GM19455 (cell line): ENCODE measurements around the gene BSG.
"Not testable (repeated sequence)": the region's sequence is repeated elsewhere in the genome, so short reads cannot be mapped to it uniquely, and the experiment has no call there.

Experiments
- ATAC-seq: cut with Tn5 transposase; IDR thresholded peaks from one replicate; pipeline ENCODE4 v1.9.1; 2021; ENCODE audit not compliant: unreplicated experiment

BSG gene

DNA sequence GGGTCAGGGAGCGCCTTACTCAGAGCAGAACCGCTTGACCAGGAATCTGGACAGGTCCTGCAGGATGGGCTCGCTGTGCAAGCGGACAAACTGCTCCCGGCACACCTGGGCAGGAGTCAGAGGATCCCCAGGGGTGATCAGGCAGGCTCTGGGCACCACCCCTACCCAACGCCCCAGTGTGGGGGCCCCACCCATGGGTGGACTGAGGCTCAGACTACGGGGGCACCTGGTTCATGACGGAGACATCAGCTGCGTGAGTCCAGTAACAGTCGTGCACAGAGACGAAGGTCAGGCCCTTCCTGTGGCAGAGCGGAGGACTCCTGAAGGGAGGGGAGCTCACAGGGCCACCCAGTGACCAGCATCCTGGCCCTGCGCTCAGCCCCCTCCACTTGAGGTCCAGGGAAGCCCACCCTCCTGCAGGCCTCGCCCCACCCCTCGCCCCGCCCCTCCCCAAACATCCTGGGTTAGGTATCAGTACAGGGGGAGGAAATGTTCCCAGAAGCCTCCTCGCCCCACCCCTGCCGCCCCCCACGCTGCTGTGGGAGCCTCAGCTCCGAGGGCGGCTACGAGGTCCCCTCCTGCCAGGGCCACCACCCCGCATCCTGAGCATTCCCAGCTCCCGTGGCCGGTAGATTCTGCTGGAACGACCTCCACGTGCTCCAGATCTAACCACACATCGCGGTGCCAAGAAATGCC is 45.3 kb downstream of the BSG start:
- no peak for ATAC-seq

DNA sequence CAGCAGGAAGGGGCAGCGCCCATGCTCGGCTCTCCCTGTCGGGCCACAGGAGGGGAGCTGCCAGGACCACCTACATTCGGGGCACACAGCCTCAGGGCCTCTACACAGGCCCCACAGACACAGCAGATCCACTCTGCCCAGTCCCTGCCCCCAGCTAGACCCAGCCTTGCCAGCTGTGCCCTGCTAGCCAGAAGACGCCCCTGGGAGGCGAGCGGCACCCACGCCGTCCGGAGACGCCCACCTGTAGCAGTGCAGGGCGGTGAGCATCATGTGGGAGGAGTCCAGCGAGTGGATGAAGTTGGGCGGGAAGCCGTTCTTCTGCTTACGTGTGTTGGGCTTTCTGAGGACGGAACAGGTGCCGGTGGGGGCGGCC is 45.8 kb downstream of the BSG start:
- ATAC-seq, result no peak

- ATAC-seq, result no peak
These were observed 46.4 kb downstream of the BSG start for GRCh38 chr19:618674-619285.

- ATAC-seq, result no peak
These were observed 47.0 kb downstream of the BSG start for GRCh38 chr19:619286-620002.

DNA sequence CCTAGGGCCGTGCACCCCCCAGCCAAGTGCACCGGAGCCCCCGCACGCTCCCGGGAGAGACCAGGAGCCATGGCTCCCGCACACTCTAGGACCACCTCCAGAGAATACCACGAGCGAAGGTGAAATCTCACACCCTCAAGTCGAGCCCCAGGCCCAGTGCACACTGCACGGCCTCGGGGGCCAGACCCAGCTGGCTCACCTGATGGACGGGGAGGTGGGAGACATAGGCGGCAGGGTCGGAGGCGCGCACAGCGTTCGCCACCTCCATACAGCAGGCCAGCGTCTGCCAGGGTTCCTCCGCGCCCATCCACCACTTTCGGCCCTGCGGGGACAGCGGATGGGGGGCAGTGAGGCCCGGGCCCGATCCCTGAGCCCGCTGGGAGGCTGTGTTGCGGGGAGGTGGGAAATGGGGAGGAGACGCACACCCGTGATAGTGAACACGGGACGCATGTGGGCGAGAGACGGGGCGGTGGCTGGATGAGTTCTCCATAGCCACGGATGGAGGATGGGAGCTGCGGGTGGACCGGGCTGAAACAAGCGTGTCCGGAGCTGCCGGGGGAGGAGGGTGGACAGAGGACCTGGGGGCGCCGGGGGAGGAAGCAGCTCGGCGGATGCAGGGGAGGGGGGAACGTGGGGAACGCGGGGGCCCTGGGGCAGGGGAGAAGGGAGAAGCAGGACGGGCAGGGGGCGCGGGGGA is 47.9 kb downstream of the BSG start:
- ATAC-seq, result no peak

- ATAC-seq, result not testable (repeated sequence)
These were observed 48.8 kb downstream of the BSG start for GRCh38 chr19:621191-621590.

GRCh38 chr19:621819-622218 is 49.4 kb downstream of the BSG start:
- ATAC-seq, result no peak

DNA sequence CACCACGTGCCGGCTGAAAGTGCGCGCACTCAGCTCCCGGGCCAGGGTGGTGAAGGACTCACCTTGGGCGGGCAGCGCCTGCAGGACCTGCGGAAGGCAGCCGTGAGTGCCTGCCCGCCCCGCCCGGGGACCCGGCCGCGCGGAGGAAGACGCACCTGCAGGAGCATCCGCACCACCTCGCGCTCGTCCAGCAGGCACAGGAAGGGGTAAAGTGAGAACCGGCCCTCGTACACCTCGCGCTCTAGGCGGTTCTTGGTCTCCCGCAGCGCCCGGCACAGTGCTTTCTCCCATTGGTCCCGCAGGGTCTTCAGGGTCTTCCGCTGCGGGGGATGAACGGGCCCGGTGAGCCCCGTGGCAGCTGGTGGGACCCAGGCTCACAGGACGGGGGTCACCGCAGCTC is 50.3 kb downstream of the BSG start:
- no peak for ATAC-seq

- ATAC-seq, result no peak
These were observed 51.0 kb downstream of the BSG start for GRCh38 chr19:623175-623916.

- ATAC-seq, result no peak
These were observed 51.6 kb downstream of the BSG start for GRCh38 chr19:623974-624373.

GRCh38 chr19:624433-625109 is 52.2 kb downstream of the BSG start:
- no peak for ATAC-seq

DNA sequence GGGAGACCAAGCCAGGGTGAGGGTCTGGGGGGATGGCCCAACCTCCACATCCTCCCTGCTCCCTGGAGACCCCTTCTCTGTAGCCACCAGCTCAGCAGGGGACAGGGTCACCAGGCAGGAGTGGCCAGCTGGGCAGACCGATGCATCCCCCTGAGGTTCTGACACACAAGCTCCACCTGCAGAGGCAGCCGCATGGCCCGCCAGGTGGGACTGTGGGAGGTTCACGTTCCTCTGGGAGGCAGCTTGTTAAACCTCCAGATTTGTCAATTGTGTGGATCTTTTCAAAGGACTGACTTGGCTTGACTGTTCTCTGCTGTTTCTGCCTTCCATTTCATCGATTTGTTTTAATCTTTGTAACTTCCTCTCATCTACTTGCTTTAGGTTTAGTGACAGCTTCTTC is 52.9 kb downstream of the BSG start:
- ATAC-seq, result no peak

- ATAC-seq, result not testable (repeated sequence)
These were observed 54.2 kb downstream of the BSG start for GRCh38 chr19:626566-626965.

GRCh38 chr19:628168-628567 is 55.8 kb downstream of the BSG start:
- no peak for ATAC-seq

GRCh38 chr19:629515-629914 is 57.1 kb downstream of the BSG start:
- ATAC-seq, result not testable (repeated sequence)

GRCh38 chr19:629961-630714 is 57.7 kb downstream of the BSG start:
- ATAC-seq, result no peak

DNA sequence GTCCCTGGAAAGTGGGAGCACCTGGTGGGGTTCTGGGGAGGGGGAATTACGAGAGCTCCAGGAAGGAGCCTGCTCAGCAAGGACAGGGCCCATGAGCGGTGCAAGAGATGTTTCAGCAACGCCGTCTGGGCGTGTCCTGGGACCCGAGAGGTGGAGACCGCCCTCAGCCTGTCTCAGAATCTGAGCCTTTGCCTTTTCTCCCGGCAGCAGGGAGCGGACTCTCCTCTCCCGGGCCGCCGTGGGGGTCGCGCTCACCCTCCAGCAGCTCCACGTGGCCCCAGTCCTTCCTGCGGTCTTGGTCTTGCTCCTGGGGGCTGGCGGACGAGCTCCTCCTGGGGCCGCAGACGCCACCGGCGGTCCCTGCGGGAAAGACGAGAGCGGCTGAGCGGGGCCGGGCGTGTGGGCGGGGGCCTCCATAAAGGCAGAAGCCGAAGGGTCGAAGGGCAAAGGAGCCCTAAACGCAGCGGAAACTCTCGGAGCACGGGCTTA is 60.2 kb downstream of the BSG start:
- ATAC-seq, result peak; percentile 22
